T-cell (primary cell): Measurements from ENCODE around the gene SPCS3. TPM values are rescaled to one million over a fixed set of nuclear protein-coding genes. Genes with fewer than 3 reads are reported as not detected.

ENCODE experiments used
- ATAC-seq, 4 experiments: fragments of 200-7000 bp in 3 of 4; fragments of 150-1000 bp in 1 of 4; cut with Tn5 transposase; replicated peaks in 1 of 4; 1 replicate in 3 of 4; 2 replicates in 1 of 4; pipeline ENCODE4 v1.10.0; 2021; ENCODE audit warnings: moderate library complexity in 3 of 4, mild to moderate bottlenecking in 2 of 4, moderate number of reproducible peaks in 1 of 4
- CTCF ChIA-PET, 2 donors: fragments of 300-600 bp; sonication (Branson Sonifier 250); formaldehyde crosslinking; loops; one replicate each; lab custom pipeline; 2022; ENCODE audit warnings: antibody characterized with exemption in 2 of 2; lab: Charles Lee
- POLR2A ChIA-PET, 2 donors: fragments of 300-600 bp; sonication (Branson Sonifier 250); formaldehyde crosslinking; loops; one replicate each; lab custom pipeline; 2022; ENCODE audit warnings: antibody characterized with exemption in 2 of 2; lab: Charles Lee
- DNase-seq, 35 experiments: peaks; one replicate each; pipeline versions ENCODE4 v3.0.0 to v3.0.0-alpha.2; 2013 to 2023
- H3K27ac ChIP-seq: one replicate; pipeline ENCODE4 v1.5.1; 2013; ENCODE audit warnings: low read length
- H3K27me3 ChIP-seq, 2 experiments: replicated peaks in 1 of 2; 1 replicate in 1 of 2; 2 replicates in 1 of 2; pipeline versions ENCODE4 v1.6.1 to v1.7.0; 2013; ENCODE audit warnings: low read length in 1 of 2, mixed read lengths in 1 of 2; ENCODE audit not compliant: control insufficient read depth in 2 of 2, insufficient read depth in 2 of 2; ENCODE audit errors: extremely low read depth in 1 of 2
- H3K36me3 ChIP-seq, 2 donors: 1 replicate in 1 of 2; 2 replicates in 1 of 2; pipeline versions ENCODE4 v1.6.1 to v1.7.0; 2013; ENCODE audit warnings: low read length in 1 of 2; ENCODE audit not compliant: control insufficient read depth in 2 of 2, insufficient read depth in 1 of 2; ENCODE audit errors: extremely low read depth in 1 of 2
- H3K4me1 ChIP-seq, 2 experiments: 1 replicate in 1 of 2; 2 replicates in 1 of 2; pipeline versions ENCODE4 v1.6.1 to v1.7.0; 2013; ENCODE audit warnings: low read length in 2 of 2, mixed read lengths in 1 of 2; ENCODE audit not compliant: insufficient read depth in 2 of 2, control insufficient read depth in 1 of 2; ENCODE audit errors: extremely low read depth in 1 of 2
- H3K4me3 ChIP-seq, 2 donors: 1 replicate in 1 of 2; 2 replicates in 1 of 2; pipeline versions ENCODE4 v1.5.1 to v1.7.0; 2013; ENCODE audit warnings: mild to moderate bottlenecking in 2 of 2, low read length in 1 of 2, moderate library complexity in 1 of 2; ENCODE audit not compliant: control insufficient read depth in 1 of 2; ENCODE audit errors: extremely low read depth in 1 of 2
- H3K9me3 ChIP-seq: 2 replicates; pipeline ENCODE4 v1.7.0; 2013
- H3K27ac Mint-ChIP-seq, 2 donors: one replicate each; pipeline ENCODE4 v1.8.0; 2020 to 2021; ENCODE audit warnings: mild to moderate bottlenecking in 2 of 2, mixed read lengths in 2 of 2
- H3K27me3 Mint-ChIP-seq, 2 donors: one replicate each; pipeline ENCODE4 v1.8.0; 2021 to 2022; ENCODE audit warnings: mixed read lengths in 2 of 2
- H3K36me3 Mint-ChIP-seq: one replicate; pipeline ENCODE4 v1.8.0; 2021; ENCODE audit warnings: mixed read lengths
- H3K4me1 Mint-ChIP-seq, 3 donors: one replicate each; pipeline ENCODE4 v1.8.0; 2020 to 2022; ENCODE audit warnings: mixed read lengths in 3 of 3, mild to moderate bottlenecking in 1 of 3
- H3K4me3 Mint-ChIP-seq, 3 donors: one replicate each; pipeline ENCODE4 v1.8.0; 2020 to 2022; ENCODE audit warnings: mild to moderate bottlenecking in 3 of 3, mixed read lengths in 3 of 3, moderate library complexity in 3 of 3
- H3K9me3 Mint-ChIP-seq, 3 donors: one replicate each; pipeline ENCODE4 v1.8.0; 2020 to 2022; ENCODE audit warnings: mixed read lengths in 3 of 3
- WGBS: methylation state at CpG from one replicate; pipeline ENCODE4 v1.1.5; 2013; ENCODE audit warnings: missing lambda C conversion rate; ENCODE audit not compliant: insufficient coverage; 5-methylcytosine and 5-hydroxymethylcytosine counted together
- total RNA-seq, 35 experiments: library from RNA in 6 of 35; stranded (reverse) in 6 of 35; fragments of 120-200 nt in 1 of 35; gene quantifications; one replicate each; pipeline versions ENCODE4 v1.2.1 to v1.2.4 and lab custom pipeline; 2013 to 2026

SPCS3 gene
- total RNA-seq (100 to 1,000 TPM; 137 to 163 (median 155) TPM), total RNA-seq (lab: John Stamatoyannopoulos, UW) (203 to 508 (median 258) reads per million in 29 experiments)
- 154 TPM for total RNA-seq (2013)

DNA sequence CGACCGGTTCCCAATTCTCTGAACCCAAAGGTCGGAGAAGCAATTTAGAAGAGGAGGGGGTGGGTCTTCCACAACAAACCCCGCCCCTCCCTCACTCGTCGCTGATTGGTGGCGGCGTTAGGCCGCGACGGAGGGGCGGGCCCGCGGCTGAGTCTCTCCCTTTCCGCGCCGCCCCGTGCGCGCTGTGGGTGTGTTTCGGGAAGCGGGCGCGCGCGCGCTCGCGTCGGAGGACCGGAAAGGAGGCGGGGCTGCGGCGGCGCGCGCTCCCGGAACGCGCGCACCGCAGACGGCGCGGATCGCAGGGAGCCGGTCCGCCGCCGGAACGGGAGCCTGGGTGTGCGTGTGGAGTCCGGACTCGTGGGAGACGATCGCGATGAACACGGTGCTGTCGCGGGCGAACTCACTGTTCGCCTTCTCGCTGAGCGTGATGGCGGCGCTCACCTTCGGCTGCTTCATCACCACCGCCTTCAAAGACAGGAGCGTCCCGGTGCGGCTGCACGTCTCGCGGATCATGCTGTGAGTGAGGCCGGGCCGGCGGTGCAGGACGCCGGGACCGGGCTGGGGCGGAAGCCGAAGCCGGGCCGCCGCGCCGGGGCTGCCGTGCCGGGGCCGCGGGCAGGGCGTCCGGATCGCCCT lies at the start of gene SPCS3:
Gene SPCS3 (plus strand): TSS at position 263 of the 636 bp plus-strand sequence. CDS start 111 bp downstream, at position 374.
- ChIA-PET POLR2A (no interaction called here), CTCF (no interaction called here)
- H3K4me1 Mint-ChIP-seq: peaks cover 50 to 55% (median 53%) of the 10 kb centered on the region in 3 donors
- Histone ChIP-seq H3K36me3 (peaks cover 0 to 4% of the 10 kb centered on the region in 2 donors), H3K9me3 (no peaks in the 10 kb centered on the region), H3K4me3 (peak within 1 kb of the TSS; percentile 88 to 95), H3K4me1 (peaks cover 2 to 40% of the 10 kb centered on the region in 2 experiments), H3K27ac (peak within 1 kb of the TSS; percentile 88), H3K27me3 (no peaks in the 10 kb centered on the region)
- H3K36me3 Mint-ChIP-seq: peaks cover 8% of the 10 kb centered on the region
- H3K9me3 Mint-ChIP-seq: no peaks in the 10 kb centered on the region
- WGBS: under 1% methylated on average over 84 of the region's 94 CpGs
- H3K4me3 Mint-ChIP-seq: peak within 1 kb of the TSS; percentile 87 to 93 (median 88)
- ATAC-seq: peak; percentile 88 to 90 (median 90)
- peak within 1 kb of the TSS; percentile 91 to 95 for H3K27ac Mint-ChIP-seq
- peak; percentile 89 to 98 (median 94) for DNase-seq
- no peaks in the 10 kb centered on the region for H3K27me3 Mint-ChIP-seq

DNA sequence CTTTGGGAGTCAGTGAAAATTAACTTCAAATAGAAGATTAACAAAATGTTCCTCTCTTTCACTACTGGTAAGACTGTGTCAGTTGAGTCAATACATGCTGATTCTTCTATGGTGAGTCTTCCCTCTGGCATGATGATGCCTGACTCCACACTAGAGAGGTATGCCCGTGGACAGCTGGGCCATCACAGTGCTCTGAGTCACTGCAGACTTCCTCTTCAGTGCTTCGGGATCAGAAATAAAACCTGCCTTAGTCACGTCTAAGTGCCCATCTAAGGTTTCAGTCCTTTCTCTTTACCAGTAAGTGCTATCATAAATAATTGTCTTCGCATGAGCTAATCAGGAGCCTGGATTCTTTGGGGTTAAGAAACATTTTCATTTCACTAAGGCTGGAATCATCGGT lies 49.1 kb upstream of the SPCS3 start:
- H3K27me3 ChIP-seq: peaks cover 0 to 2% of the 10 kb centered on the region in 2 experiments
- 57% methylated on average over 3 of the region's 5 CpGs for WGBS
- Mint-ChIP-seq H3K4me1 (no peaks in the 10 kb centered on the region), H3K9me3 (no peaks in the 10 kb centered on the region), H3K27ac (no peak overlapping the region), H3K27me3 (peaks cover 4 to 8% of the 10 kb centered on the region in 2 donors), H3K4me3 (no peak overlapping the region), H3K36me3 (no peaks in the 10 kb centered on the region)
- CTCF ChIA-PET: no interaction called here
- POLR2A ChIA-PET: no interaction called here
- no peaks in the 10 kb centered on the region for H3K9me3 ChIP-seq
- no peak overlapping the region for H3K4me3 ChIP-seq
- no peak for ATAC-seq
- H3K4me1 ChIP-seq: no peaks in the 10 kb centered on the region
- H3K27ac ChIP-seq: no peak overlapping the region
- no peak for DNase-seq
- no peaks in the 10 kb centered on the region for H3K36me3 ChIP-seq

DNA sequence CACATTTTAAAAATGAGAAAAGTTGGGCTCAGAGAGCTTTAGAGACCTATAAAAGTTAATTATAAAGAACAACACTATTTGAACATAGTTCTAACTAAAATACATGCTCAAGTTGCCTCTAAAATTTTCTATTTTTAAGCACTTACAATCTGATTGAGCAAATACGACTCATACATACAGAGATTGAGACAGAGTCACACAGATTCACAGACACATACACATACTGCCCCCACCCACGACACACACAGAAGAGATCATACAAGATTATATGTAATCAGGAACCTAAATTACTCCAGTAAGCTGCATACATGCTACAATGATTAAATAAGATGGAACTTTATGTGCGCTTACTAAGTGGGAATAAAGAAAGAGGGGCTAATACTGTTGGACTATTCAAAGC lies 48.0 kb upstream of the SPCS3 start:
- H3K27ac ChIP-seq: no peak overlapping the region
- ATAC-seq: no peak
- peaks cover 0 to 2% of the 10 kb centered on the region in 2 experiments for H3K27me3 ChIP-seq
- ChIA-PET CTCF (no interaction called here), POLR2A (no interaction called here)
- no peaks in the 10 kb centered on the region for H3K9me3 ChIP-seq
- H3K4me1 Mint-ChIP-seq: no peaks in the 10 kb centered on the region
- no peak overlapping the region for H3K4me3 Mint-ChIP-seq
- H3K27ac Mint-ChIP-seq: no peak overlapping the region
- WGBS: 100% methylated on average over 1 of the region's 3 CpGs
- peaks cover 8 to 9% of the 10 kb centered on the region in 2 donors for H3K27me3 Mint-ChIP-seq
- no peak for DNase-seq
- no peak overlapping the region for H3K4me3 ChIP-seq
- no peaks in the 10 kb centered on the region for H3K36me3 Mint-ChIP-seq
- no peaks in the 10 kb centered on the region for H3K9me3 Mint-ChIP-seq
- no peaks in the 10 kb centered on the region for H3K4me1 ChIP-seq
- H3K36me3 ChIP-seq: no peaks in the 10 kb centered on the region

DNA sequence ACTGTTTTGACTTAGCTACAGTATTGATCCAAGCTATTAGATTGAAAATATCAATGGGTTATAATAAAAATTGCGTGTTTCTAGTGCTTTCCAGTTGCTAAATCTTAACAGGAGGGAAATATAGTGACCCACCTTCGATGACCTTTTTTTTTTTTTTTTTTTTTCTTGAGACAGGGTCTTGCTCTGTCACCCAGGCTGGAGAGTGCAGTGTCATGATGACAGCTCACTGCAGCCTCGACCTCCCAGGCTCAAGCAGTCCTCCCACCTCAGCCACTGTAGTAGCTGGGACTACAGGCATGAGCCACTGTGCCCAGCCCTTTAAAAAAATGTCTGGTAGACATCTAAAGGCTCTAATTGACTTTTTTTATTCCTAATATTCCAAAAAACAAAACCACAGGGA lies 47.0 kb upstream of the SPCS3 start:
- Mint-ChIP-seq H3K36me3 (no peaks in the 10 kb centered on the region), H3K4me3 (no peak overlapping the region), H3K4me1 (no peaks in the 10 kb centered on the region), H3K27ac (no peak overlapping the region), H3K9me3 (no peaks in the 10 kb centered on the region), H3K27me3 (peaks cover 8 to 14% of the 10 kb centered on the region in 2 donors)
- Histone ChIP-seq H3K4me1 (no peaks in the 10 kb centered on the region), H3K27me3 (peaks cover 0 to 2% of the 10 kb centered on the region in 2 experiments), H3K36me3 (no peaks in the 10 kb centered on the region), H3K4me3 (no peak overlapping the region), H3K9me3 (no peaks in the 10 kb centered on the region), H3K27ac (no peak overlapping the region)
- DNase-seq (no peak), ATAC-seq (no peak)
- no CpG with 5 or more reads among the region's 3 CpGs for WGBS
- POLR2A ChIA-PET: no interaction called here
- CTCF ChIA-PET: interaction anchor here in 1 of 2 donors (0.6 kb wide), 1 partner anchor 123 kb away, joined by 3 read pairs; no protein-coding TSS in a partner anchor

DNA sequence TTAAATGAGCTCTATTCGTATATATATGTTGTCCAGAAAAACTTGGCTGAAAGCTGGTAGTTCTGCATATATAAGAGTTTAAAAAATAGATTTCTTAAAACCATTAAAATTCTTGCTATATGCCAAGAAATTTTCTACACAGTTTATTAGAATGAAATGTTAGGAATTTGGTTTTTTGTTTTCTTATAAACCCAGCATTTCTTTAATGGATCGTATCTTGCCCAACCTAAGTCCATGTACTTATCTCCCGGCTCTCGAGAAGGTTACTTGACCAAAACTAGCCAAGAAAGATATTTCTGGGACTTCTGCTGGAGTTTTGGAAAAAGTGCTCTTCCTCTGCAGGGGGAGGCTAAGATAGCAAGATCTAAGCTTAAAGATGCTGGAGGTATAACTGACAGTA lies 46.0 kb upstream of the SPCS3 start:
- DNase-seq (no peak), ATAC-seq (no peak)
- Histone ChIP-seq H3K4me1 (no peaks in the 10 kb centered on the region), H3K4me3 (no peak overlapping the region), H3K9me3 (no peaks in the 10 kb centered on the region), H3K36me3 (no peaks in the 10 kb centered on the region), H3K27ac (no peak overlapping the region), H3K27me3 (no peaks in the 10 kb centered on the region)
- Mint-ChIP-seq H3K36me3 (no peaks in the 10 kb centered on the region), H3K4me1 (no peaks in the 10 kb centered on the region), H3K9me3 (no peaks in the 10 kb centered on the region), H3K27me3 (peaks cover 8 to 14% of the 10 kb centered on the region in 2 donors), H3K27ac (no peak overlapping the region), H3K4me3 (no peak overlapping the region)
- ChIA-PET CTCF (no interaction called here), POLR2A (no interaction called here)
- no CpG with 5 or more reads among the region's 4 CpGs for WGBS

DNA sequence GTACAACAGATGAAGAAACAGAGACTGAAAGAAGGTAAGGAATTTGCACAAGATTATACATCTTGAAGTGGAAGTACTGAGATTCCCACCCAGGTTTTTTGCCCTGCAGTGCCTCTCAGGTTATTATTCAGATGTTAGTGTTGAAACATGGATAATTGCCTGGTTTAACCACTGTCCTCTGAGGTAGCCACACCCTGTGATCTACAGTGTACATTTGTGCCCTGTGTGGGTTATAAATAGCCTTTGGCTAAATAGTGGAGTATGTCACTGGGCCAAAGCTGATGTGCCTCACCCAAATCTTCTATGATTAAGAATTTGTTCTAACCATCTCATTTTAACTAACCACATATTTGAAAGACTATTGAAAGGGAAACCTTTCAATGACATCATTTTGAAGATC lies 45.3 kb upstream of the SPCS3 start:
- H3K27ac Mint-ChIP-seq: no peak overlapping the region
- POLR2A ChIA-PET: no interaction called here
- Histone ChIP-seq H3K27ac (no peak overlapping the region), H3K36me3 (no peaks in the 10 kb centered on the region), H3K4me3 (no peak overlapping the region), H3K27me3 (no peaks in the 10 kb centered on the region), H3K9me3 (no peaks in the 10 kb centered on the region), H3K4me1 (no peaks in the 10 kb centered on the region)
- ATAC-seq: no peak
- CTCF ChIA-PET: no interaction called here
- DNase-seq: no peak
- H3K4me3 Mint-ChIP-seq: no peak overlapping the region
- no peaks in the 10 kb centered on the region for H3K36me3 Mint-ChIP-seq
- no peaks in the 10 kb centered on the region for H3K9me3 Mint-ChIP-seq
- H3K27me3 Mint-ChIP-seq: peaks cover 8 to 14% of the 10 kb centered on the region in 2 donors
- H3K4me1 Mint-ChIP-seq: no peaks in the 10 kb centered on the region
